Measurements from ENCODE around the gene DLGAP1.

The DLGAP1 gene

GRCh38 chr18:3879114-3879835, 575.8 kb downstream of the DLGAP1 start:
- no peaks in the 10 kb centered on the region for H3K36me3 ChIP-seq (ENCODE audit: control insufficient read depth in 2 of 2, insufficient read depth in 2 of 2, low read length in 2 of 2)
- H3K27me3 ChIP-seq (ENCODE audit: control insufficient read depth in 1 of 2, insufficient read depth in 2 of 2, low read length in 2 of 2): peaks cover 0 to 4% of the 10 kb centered on the region in 2 donors
- H3K4me1 ChIP-seq (ENCODE audit: control insufficient read depth, insufficient read depth, low read length): no peaks in the 10 kb centered on the region
- no peak overlapping the region for H3K27ac ChIP-seq (ENCODE audit: low read length)
- no peak overlapping the region for H3K9ac ChIP-seq (ENCODE audit: low read length in 2 of 2)
- H3K9me3 ChIP-seq (ENCODE audit: control insufficient read depth in 2 of 2, low read length in 2 of 2): no peaks in the 10 kb centered on the region
- no peak overlapping the region for H3K4me3 ChIP-seq (ENCODE audit: low read length in 2 of 2)

- Histone ChIP-seq H3K4me1 (ENCODE audit: control insufficient read depth, insufficient read depth, low read length) (no peaks in the 10 kb centered on the region), H3K9me3 (ENCODE audit: control insufficient read depth in 2 of 2, low read length in 2 of 2) (no peaks in the 10 kb centered on the region), H3K9ac (ENCODE audit: low read length in 2 of 2) (no peak overlapping the region), H3K27ac (ENCODE audit: low read length) (no peak overlapping the region), H3K27me3 (ENCODE audit: control insufficient read depth in 1 of 2, insufficient read depth in 2 of 2, low read length in 2 of 2) (peaks cover 0 to 4% of the 10 kb centered on the region in 2 donors), H3K4me3 (ENCODE audit: low read length in 2 of 2) (no peak overlapping the region), H3K36me3 (ENCODE audit: control insufficient read depth in 2 of 2, insufficient read depth in 2 of 2, low read length in 2 of 2) (no peaks in the 10 kb centered on the region)
These were observed 576.7 kb downstream of the DLGAP1 start for GRCh38 chr18:3878401-3878800.

GRCh38 chr18:3877678-3878077, 577.4 kb downstream of the DLGAP1 start:
- no peaks in the 10 kb centered on the region for H3K36me3 ChIP-seq (ENCODE audit: control insufficient read depth in 2 of 2, insufficient read depth in 2 of 2, low read length in 2 of 2)
- H3K9ac ChIP-seq (ENCODE audit: low read length in 2 of 2): no peak overlapping the region
- no peaks in the 10 kb centered on the region for H3K9me3 ChIP-seq (ENCODE audit: control insufficient read depth in 2 of 2, low read length in 2 of 2)
- no peak overlapping the region for H3K4me3 ChIP-seq (ENCODE audit: low read length in 2 of 2)
- H3K4me1 ChIP-seq (ENCODE audit: control insufficient read depth, insufficient read depth, low read length): no peaks in the 10 kb centered on the region
- H3K27me3 ChIP-seq (ENCODE audit: control insufficient read depth in 1 of 2, insufficient read depth in 2 of 2, low read length in 2 of 2): peaks cover 0 to 4% of the 10 kb centered on the region in 2 donors
- no peak overlapping the region for H3K27ac ChIP-seq (ENCODE audit: low read length)

DNA sequence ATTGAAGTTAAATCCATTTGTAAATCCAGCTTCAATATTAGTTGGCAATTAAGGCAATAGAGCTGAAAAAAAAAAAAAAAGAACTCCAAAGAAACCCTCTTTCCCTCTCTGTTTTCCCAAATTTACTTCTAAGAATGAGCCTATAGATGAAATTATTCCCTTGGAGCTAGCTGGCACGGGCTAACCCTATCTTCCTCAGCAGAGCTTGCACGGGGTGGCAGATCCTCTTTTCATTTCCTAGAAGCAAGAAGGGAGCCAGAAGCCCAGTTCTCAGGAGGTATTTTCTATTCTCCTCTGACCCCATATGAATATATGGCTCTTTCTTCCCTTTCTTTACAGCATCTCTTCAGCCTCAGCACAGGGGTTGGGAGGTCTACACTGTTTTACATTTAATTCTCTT, 579.1 kb downstream of the DLGAP1 start:
- H3K27ac ChIP-seq (ENCODE audit: low read length): no peak overlapping the region
- no peaks in the 10 kb centered on the region for H3K4me1 ChIP-seq (ENCODE audit: control insufficient read depth, insufficient read depth, low read length)
- H3K36me3 ChIP-seq (ENCODE audit: control insufficient read depth in 2 of 2, insufficient read depth in 2 of 2, low read length in 2 of 2): no peaks in the 10 kb centered on the region
- H3K4me3 ChIP-seq (ENCODE audit: low read length in 2 of 2): no peak overlapping the region
- H3K9me3 ChIP-seq (ENCODE audit: control insufficient read depth in 2 of 2, low read length in 2 of 2): no peaks in the 10 kb centered on the region
- H3K27me3 ChIP-seq (ENCODE audit: control insufficient read depth in 1 of 2, insufficient read depth in 2 of 2, low read length in 2 of 2): peaks cover 0 to 4% of the 10 kb centered on the region in 2 donors
- H3K9ac ChIP-seq (ENCODE audit: low read length in 2 of 2): no peak overlapping the region

DNA sequence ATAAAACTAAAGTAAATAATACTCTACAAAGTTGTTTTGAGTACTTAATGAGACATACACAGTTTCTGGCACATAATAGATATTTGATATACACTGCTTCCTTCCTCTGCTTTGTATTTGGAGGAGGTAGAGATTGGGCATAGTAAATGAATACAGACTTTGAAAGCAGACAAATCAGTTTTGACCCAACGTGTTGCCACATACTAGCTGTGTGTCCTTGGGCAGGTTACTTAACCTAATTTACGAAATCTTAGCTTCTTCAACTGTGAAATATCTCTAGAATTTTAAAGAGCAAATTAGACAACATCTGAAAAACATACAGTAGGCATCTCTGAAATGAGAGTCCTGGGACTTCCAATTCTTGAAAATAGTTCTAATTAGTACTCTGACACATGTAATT, 579.7 kb downstream of the DLGAP1 start:
- Histone ChIP-seq H3K9ac (ENCODE audit: low read length in 2 of 2) (no peak overlapping the region), H3K36me3 (ENCODE audit: control insufficient read depth in 2 of 2, insufficient read depth in 2 of 2, low read length in 2 of 2) (no peaks in the 10 kb centered on the region), H3K9me3 (ENCODE audit: control insufficient read depth in 2 of 2, low read length in 2 of 2) (no peaks in the 10 kb centered on the region), H3K27ac (ENCODE audit: low read length) (no peak overlapping the region), H3K27me3 (ENCODE audit: control insufficient read depth in 1 of 2, insufficient read depth in 2 of 2, low read length in 2 of 2) (peaks cover 0 to 4% of the 10 kb centered on the region in 2 donors), H3K4me3 (ENCODE audit: low read length in 2 of 2) (no peak overlapping the region), H3K4me1 (ENCODE audit: control insufficient read depth, insufficient read depth, low read length) (no peaks in the 10 kb centered on the region)

DNA sequence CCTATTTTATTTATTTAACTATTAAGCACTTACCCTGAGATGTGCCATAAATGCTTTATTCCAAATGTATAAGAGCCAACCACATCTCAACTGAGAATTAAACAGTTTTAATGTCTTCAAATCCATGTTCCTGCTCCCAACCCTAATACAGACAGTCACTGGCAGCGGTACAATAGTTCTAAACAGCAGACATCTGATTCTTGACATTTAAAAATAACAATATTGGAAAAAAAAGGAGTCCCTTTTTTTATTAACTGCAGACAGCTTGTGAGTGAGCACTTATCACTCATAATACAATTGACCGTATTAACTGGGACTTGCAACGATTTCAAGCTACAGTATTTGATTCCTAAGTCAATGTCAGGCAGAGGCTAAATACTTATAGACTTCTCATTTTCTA, 580.5 kb downstream of the DLGAP1 start:
- no peak overlapping the region for H3K27ac ChIP-seq (ENCODE audit: low read length)
- H3K4me3 ChIP-seq (ENCODE audit: low read length in 2 of 2): no peak overlapping the region
- no peaks in the 10 kb centered on the region for H3K36me3 ChIP-seq (ENCODE audit: control insufficient read depth in 2 of 2, insufficient read depth in 2 of 2, low read length in 2 of 2)
- peaks cover 0 to 4% of the 10 kb centered on the region in 2 donors for H3K27me3 ChIP-seq (ENCODE audit: control insufficient read depth in 1 of 2, insufficient read depth in 2 of 2, low read length in 2 of 2)
- no peaks in the 10 kb centered on the region for H3K4me1 ChIP-seq (ENCODE audit: control insufficient read depth, insufficient read depth, low read length)
- no peaks in the 10 kb centered on the region for H3K9me3 ChIP-seq (ENCODE audit: control insufficient read depth in 2 of 2, low read length in 2 of 2)
- H3K9ac ChIP-seq (ENCODE audit: low read length in 2 of 2): no peak overlapping the region

DNA sequence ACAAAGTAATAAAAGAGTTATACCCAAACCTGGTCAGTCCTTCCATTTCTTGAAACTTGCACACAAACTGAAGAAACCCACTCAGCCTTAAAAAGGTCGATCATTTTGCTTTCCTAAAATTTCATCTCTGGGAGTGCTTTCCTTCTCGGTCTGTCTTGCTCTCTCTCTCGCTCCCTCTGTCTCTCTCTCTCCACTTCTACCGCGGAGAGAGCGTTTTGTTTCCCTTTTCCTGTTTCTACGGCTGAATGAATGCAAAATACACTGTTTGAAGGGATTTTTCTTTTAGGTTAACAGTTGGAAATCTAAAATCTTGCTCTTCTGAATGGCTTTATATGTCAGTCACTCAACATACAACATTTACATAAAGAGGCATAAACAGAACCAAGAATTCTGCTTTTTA, 581.0 kb downstream of the DLGAP1 start:
- Histone ChIP-seq H3K36me3 (ENCODE audit: control insufficient read depth in 2 of 2, insufficient read depth in 2 of 2, low read length in 2 of 2) (no peaks in the 10 kb centered on the region), H3K4me3 (ENCODE audit: low read length in 2 of 2) (no peak overlapping the region), H3K4me1 (ENCODE audit: control insufficient read depth, insufficient read depth, low read length) (no peaks in the 10 kb centered on the region), H3K9ac (ENCODE audit: low read length in 2 of 2) (no peak overlapping the region), H3K9me3 (ENCODE audit: control insufficient read depth in 2 of 2, low read length in 2 of 2) (no peaks in the 10 kb centered on the region), H3K27ac (ENCODE audit: low read length) (no peak overlapping the region), H3K27me3 (ENCODE audit: control insufficient read depth in 1 of 2, insufficient read depth in 2 of 2, low read length in 2 of 2) (peaks cover 0 to 3% of the 10 kb centered on the region in 2 donors)

GRCh38 chr18:3873698-3874097, 581.4 kb downstream of the DLGAP1 start:
- Histone ChIP-seq H3K9ac (ENCODE audit: low read length in 2 of 2) (no peak overlapping the region), H3K27ac (ENCODE audit: low read length) (no peak overlapping the region), H3K36me3 (ENCODE audit: control insufficient read depth in 2 of 2, insufficient read depth in 2 of 2, low read length in 2 of 2) (no peaks in the 10 kb centered on the region), H3K9me3 (ENCODE audit: control insufficient read depth in 2 of 2, low read length in 2 of 2) (no peaks in the 10 kb centered on the region), H3K4me3 (ENCODE audit: low read length in 2 of 2) (no peak overlapping the region), H3K27me3 (ENCODE audit: control insufficient read depth in 1 of 2, insufficient read depth in 2 of 2, low read length in 2 of 2) (peaks cover 0 to 2% of the 10 kb centered on the region in 2 donors), H3K4me1 (ENCODE audit: control insufficient read depth, insufficient read depth, low read length) (no peaks in the 10 kb centered on the region)

GRCh38 chr18:3873211-3873610, 581.9 kb downstream of the DLGAP1 start:
- no peaks in the 10 kb centered on the region for H3K9me3 ChIP-seq (ENCODE audit: control insufficient read depth in 2 of 2, low read length in 2 of 2)
- H3K4me1 ChIP-seq (ENCODE audit: control insufficient read depth, insufficient read depth, low read length): no peaks in the 10 kb centered on the region
- no peak overlapping the region for H3K4me3 ChIP-seq (ENCODE audit: low read length in 2 of 2)
- no peaks in the 10 kb centered on the region for H3K36me3 ChIP-seq (ENCODE audit: control insufficient read depth in 2 of 2, insufficient read depth in 2 of 2, low read length in 2 of 2)
- H3K27me3 ChIP-seq (ENCODE audit: control insufficient read depth in 1 of 2, insufficient read depth in 2 of 2, low read length in 2 of 2): peaks cover 0 to under 1% of the 10 kb centered on the region in 2 donors
- no peak overlapping the region for H3K27ac ChIP-seq (ENCODE audit: low read length)
- H3K9ac ChIP-seq (ENCODE audit: low read length in 2 of 2): no peak overlapping the region

DNA sequence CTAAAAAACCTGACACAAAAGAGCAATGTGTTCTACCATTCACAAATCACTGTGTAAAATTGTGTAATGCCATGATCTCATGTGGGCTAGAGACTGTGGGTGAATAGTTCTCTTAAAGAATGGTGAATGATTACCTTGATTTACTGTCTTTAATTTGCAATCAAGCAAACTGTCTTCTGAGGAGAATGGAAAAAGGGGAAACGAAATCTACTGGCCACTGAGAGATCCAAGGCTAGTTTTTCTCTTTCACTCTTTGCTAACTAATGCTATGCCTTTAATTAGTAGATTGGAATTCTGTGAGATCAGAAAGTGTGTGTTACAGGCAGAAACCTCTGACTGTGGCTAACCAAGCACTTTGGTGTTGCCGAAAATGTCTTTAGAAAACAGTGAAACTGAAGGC, 582.5 kb downstream of the DLGAP1 start:
- H3K36me3 ChIP-seq (ENCODE audit: control insufficient read depth in 2 of 2, insufficient read depth in 2 of 2, low read length in 2 of 2): no peaks in the 10 kb centered on the region
- no peaks in the 10 kb centered on the region for H3K4me1 ChIP-seq (ENCODE audit: control insufficient read depth, insufficient read depth, low read length)
- H3K27ac ChIP-seq (ENCODE audit: low read length): no peak overlapping the region
- no peaks in the 10 kb centered on the region for H3K9me3 ChIP-seq (ENCODE audit: control insufficient read depth in 2 of 2, low read length in 2 of 2)
- H3K9ac ChIP-seq (ENCODE audit: low read length in 2 of 2): no peak overlapping the region
- no peaks in the 10 kb centered on the region for H3K27me3 ChIP-seq (ENCODE audit: control insufficient read depth in 1 of 2, insufficient read depth in 2 of 2, low read length in 2 of 2)
- H3K4me3 ChIP-seq (ENCODE audit: low read length in 2 of 2): no peak overlapping the region

DNA sequence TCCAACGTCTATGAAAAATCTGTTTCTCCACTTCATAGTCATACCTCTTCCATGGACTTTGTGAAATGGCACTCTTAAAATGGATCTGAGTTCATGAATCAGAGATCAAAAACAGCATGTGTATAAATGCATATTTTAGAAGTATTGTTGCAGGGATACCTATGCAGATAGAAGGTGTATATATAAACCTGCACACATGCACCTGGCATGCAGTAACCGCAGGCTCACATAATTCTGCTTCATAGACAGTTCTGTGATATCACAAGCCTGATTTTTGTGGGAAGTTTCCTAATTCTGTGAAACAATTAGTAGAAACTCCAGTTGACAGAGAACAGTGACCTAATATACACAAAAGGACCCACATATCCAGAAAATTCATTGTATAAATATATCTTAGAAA, 583.4 kb downstream of the DLGAP1 start:
- Histone ChIP-seq H3K4me1 (ENCODE audit: control insufficient read depth, insufficient read depth, low read length) (no peaks in the 10 kb centered on the region), H3K9ac (ENCODE audit: low read length in 2 of 2) (no peak overlapping the region), H3K9me3 (ENCODE audit: control insufficient read depth in 2 of 2, low read length in 2 of 2) (no peaks in the 10 kb centered on the region), H3K27me3 (ENCODE audit: control insufficient read depth in 1 of 2, insufficient read depth in 2 of 2, low read length in 2 of 2) (no peaks in the 10 kb centered on the region), H3K36me3 (ENCODE audit: control insufficient read depth in 2 of 2, insufficient read depth in 2 of 2, low read length in 2 of 2) (no peaks in the 10 kb centered on the region), H3K4me3 (ENCODE audit: low read length in 2 of 2) (no peak overlapping the region), H3K27ac (ENCODE audit: low read length) (no peak overlapping the region)

All from stomach smooth muscle (tissue), 2 donors.